GM12864 (cell line): ENCODE results near the gene GTF2B.
"Not testable (repeated sequence)": the region's sequence is repeated elsewhere in the genome, so short reads cannot be mapped to it uniquely, and the experiment has no call there.

Source experiments
- DNase-seq: peaks from one replicate; pipeline ENCODE4 v3.0.0-alpha.2; 2011; ENCODE audit warnings: low read depth
- H3K4me3 ChIP-seq: 2 replicates; pipeline ENCODE4 v1.5.1; 2011; ENCODE audit warnings: mild to moderate bottlenecking, low read depth, low read length, control low read depth
- CTCF ChIP-seq: IDR thresholded peaks from 2 replicates; pipeline ENCODE4 v1.5.1; 2011; ENCODE audit warnings: low read depth, mild to moderate bottlenecking, moderate library complexity, low read length, control low read depth, inconsistent platforms; ENCODE audit errors: missing control alignments

GTF2B gene

GRCh38 chr1:88922214-88922613 lies 30.8 kb upstream of the GTF2B start:
- H3K4me3 ChIP-seq, result no peak overlapping the region
- DNase-seq, result no peak
- TF ChIP-seq CTCF, result no peak

DNA sequence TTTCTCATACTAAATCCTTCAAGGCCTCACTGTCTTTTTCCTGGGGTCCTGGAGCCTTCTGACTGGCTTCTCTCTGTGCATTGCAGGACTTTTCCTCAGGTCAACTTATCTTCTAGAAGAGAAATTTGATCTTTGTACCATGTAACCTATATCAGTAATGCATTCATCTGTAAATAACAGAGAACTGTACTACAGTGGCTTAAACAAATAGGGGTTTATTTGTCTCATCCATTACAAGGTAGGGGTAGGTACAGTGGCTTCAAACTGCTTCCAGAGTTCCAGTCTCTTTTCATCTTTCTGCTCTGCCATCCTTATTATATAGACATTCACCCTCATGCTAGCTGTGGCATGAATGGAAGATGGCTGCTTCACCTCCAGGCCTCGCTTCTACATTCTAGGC lies 29.5 kb upstream of the GTF2B start:
- no peak overlapping the region for H3K4me3 ChIP-seq
- no peak for TF ChIP-seq CTCF
- DNase-seq, result no peak

GRCh38 chr1:88917321-88918025 lies 26.1 kb upstream of the GTF2B start:
- H3K4me3 ChIP-seq, result no peak overlapping the region
- no peak for DNase-seq
- TF ChIP-seq CTCF, result no peak

DNA sequence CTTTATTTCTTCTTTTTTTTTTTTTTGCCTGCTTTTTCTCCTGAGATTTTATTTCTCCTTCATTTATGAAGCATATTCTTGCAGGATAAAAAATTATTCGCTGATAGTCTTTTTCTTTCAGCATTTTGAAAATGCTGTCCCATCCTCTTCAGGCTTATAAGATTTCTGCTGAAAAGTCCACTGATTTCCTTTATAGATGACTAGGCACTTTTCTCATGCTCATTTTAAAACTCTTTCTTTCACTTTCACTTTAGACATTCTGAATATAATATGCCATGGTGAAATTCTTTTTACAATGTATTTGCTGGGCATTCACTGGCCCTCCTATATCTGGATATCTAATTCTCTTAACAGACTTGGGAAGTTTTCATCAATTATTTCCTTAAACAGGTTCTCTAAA lies 25.5 kb upstream of the GTF2B start:
- no peak overlapping the region for H3K4me3 ChIP-seq
- no peak for TF ChIP-seq CTCF
- no peak for DNase-seq

DNA sequence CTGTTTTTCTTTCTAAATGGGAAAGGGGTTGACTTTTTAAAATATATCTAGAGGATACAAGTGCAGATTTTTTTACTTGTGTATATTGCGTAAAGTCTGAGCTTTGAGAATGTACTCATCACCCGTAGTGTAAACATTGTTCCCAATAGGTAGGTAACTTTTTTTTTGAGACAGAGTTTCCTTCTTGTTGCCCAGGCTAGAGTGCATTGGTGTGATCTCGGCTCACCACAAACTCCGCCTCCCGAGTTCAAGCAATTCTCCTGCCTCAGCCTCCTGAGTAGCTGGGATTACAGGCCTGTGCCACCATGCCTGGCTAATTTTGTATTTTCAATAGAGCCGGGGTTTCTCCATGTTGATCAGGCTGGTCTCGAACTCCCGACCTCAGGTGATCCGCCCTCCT lies 20.4 kb upstream of the GTF2B start:
- not testable (repeated sequence) for DNase-seq, H3K4me3 ChIP-seq

- DNase-seq, result no peak
- H3K4me3 ChIP-seq, result no peak overlapping the region
- TF ChIP-seq CTCF, result no peak
These were observed 19.8 kb upstream of the GTF2B start for GRCh38 chr1:88911161-88911560.

GRCh38 chr1:88910401-88910800 lies 19.0 kb upstream of the GTF2B start:
- no peak for TF ChIP-seq CTCF
- H3K4me3 ChIP-seq, result no peak overlapping the region
- no peak for DNase-seq
